HG03469 (cell line): ENCODE data around the gene KIF4A.
A peak's percentile ranks its signal among the peaks of the same experiment; 100 is the strongest.
"Not testable (repeated sequence)": the region's sequence is repeated elsewhere in the genome, so short reads cannot be mapped to it uniquely, and the experiment has no call there.

ENCODE experiments used
- ATAC-seq: cut with Tn5 transposase; IDR thresholded peaks from one replicate; pipeline ENCODE4 v1.9.1; 2021; ENCODE audit warnings: mild to moderate bottlenecking, moderate library complexity, moderate number of reproducible peaks; ENCODE audit not compliant: unreplicated experiment

KIF4A gene

GRCh38 chrX:70289168-70289792, 624 bp upstream of the KIF4A start:
- peak; percentile 2 for ATAC-seq

- no peak for ATAC-seq
Observed at GRCh38 chrX:70292788-70293187, 2.9 kb downstream of the KIF4A start.

DNA sequence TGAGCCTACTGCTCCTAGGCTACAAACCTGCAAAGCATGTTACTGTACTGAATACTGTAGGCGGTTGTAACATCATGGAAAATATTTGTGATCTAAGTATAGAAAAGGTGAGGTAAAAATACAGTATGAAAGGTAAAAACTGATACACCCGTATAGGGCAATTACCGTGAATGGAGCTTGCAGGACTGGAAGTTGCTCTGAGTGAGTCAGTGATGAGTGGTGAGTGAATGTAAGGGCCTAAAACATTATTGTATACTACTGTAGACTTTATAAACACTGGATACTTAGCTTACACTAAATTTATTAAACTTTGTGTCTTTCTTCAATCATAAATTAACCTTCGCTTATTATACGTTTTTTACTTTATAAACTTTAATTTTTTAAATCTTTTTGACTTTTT, 3.7 kb downstream of the KIF4A start:
- ATAC-seq, result no peak

- no peak for ATAC-seq
Observed at GRCh38 chrX:70301716-70302115, 11.8 kb downstream of the KIF4A start.

DNA sequence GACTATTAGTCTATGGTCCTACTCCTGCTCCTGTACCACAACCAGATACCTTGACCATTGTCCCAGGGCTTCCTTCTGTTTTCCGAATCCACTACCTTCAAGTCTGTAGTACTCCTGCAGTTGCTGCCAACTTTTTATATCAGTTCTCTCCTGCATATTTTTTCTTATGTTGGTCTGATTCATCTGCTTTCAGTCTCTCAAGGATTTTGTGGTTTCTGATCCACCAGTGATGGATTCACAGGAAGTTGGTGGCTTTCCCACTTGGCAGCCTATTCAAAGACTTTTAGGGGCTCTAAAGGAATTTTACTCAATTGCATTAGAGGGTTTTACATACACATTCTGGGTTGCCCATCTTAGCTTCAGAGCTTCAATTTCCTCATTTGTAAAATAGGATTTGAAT, 23.6 kb downstream of the KIF4A start:
- no peak for ATAC-seq

- no peak for ATAC-seq
Observed at GRCh38 chrX:70322784-70323183, 32.9 kb downstream of the KIF4A start.

DNA sequence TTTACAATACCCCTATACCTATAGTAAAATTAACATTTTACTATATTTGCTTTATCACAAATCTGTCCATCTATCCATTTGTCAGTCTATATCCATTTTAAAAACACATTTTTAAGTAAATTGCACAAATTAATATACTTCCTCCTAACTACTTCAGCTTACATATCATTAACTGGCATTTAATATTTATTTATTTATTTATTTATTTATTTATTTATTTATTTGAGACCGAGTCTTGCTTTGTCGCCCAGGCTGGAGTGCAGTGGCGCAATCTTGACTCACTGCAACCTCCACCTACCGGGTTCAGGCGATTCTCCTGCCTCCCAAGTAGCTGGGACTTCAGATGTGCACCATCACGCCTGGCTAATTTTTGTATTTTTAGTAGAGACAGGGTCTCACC, 33.7 kb downstream of the KIF4A start:
- not testable (repeated sequence) for ATAC-seq

GRCh38 chrX:70324326-70324725, 34.4 kb downstream of the KIF4A start:
- no peak for ATAC-seq

DNA sequence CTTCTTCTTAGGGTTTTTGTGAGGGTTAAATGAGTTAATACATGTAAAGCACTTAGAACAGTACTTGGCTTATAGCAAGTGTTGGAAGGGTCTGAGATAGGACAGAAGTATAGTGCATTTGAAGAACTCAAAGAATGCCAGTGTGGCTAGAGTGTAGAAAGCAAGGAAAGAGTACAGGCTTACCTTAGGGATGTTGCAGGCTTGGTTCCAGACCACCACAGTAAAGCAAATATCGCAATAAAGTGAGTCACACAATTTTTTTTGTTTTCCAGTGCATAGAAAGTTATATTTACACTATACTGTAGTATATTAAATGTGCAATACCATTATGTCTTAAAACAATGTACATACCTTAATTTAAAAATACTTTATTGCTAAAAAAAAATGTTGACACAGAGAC, 41.3 kb downstream of the KIF4A start:
- ATAC-seq, result no peak

DNA sequence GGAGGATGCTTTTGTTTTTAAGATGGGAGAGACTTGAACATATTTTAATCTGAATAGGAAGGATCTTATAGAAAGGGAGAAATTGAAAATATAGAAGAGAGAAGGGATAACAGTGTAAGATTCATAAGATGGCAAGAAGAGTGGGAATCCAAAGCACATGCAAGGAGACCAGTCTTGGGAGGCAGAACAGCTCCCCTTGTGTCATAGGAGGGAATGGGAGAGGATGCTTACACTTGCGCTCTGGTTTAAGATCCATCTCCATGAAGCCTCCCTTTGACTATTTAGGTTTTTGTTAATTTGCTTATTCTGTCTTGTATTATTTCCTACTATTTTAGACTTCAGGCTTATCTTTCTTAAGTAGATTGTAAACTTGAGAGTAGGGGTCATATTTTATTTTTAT, 42.7 kb downstream of the KIF4A start:
- no peak for ATAC-seq

DNA sequence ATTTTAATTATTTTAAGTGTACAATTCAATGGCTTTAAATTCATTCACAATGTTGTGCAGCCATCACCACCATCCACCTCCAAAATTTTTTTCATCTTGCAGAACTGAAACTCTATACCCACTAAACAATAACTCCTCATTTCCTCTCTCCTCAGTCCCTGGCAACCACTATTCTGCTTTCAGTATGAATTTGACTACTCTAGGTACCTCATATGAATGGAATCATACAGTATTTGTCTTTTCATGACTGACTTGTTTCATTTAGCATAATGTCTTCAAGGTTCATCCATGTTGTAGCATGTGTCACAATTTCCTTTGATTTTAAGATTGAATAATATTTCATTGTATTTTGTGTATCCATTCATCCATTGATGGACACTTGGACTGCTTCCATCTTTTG, 46.9 kb downstream of the KIF4A start:
- peak; percentile 100 for ATAC-seq

DNA sequence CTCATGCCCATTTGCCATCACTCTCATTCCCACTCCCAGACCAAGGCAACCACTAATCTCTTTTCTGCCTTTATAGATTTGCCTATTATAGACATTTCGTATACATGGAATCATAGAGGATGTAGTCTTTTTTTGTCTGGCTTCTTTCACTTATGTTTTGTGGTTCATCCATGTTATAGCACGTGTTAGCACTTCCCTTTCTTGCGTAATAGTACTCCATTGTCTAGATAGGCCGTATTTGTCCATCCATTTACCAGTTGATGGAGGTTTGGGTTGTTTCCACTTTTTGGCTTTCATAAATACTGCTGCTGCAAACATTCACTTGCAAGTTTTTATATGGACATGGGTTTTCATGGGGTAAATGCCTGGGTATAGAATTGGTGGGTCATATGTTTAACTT, 48.4 kb downstream of the KIF4A start:
- no peak for ATAC-seq

- no peak for ATAC-seq
Observed at GRCh38 chrX:70343435-70343834, 53.5 kb downstream of the KIF4A start.

DNA sequence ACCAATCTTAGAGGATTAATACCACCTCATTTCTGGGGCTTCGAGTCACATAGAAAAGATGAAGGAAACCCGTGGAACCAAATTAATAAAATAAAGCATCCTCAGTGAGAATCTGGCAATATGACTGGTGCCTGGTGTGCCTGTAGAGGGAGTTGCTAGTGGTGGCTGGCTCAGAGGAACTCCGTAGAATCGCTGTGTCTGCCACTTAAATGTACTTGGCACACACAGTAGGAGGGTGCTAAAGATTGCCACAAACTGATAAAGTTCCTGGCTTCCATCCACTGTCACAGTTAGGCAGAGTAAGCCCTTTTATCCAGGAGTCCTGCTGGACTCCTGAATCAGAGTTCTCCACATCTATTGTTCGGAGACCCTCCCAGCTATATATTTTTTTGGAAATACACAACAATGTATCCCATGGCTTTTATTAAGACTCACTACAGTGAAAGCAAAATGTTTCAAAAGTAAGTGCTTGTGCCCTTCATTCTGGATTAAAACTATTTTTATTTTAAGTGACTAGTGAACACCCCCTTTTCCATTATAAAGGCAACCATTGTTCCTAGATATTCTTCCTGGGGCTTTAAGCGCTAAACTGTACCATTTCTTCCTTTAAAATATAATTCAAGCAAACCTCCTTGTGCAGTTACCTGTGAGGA, 56.6 kb downstream of the KIF4A start:
- ATAC-seq, result no peak

DNA sequence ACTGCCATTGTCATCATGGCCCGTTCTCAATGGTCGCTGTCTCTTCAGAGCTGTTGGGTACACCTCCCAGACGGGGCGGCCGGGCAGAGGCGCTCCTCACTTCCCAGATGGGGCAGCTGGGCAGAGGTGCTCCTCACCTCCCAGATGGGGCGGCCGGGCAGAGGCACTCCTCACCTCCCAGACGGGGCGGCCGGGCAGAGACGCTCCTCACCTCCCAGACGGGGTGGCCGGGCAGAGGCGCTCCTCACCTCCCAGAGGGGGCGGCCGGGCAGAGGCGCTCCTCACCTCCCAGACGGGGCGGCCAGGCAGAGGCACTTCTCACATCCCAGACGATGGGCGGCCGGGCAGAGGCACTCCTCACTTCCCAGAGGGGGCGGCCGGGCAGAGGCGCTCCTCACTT, 58.9 kb downstream of the KIF4A start:
- ATAC-seq, result not testable (repeated sequence)

- ATAC-seq, result not testable (repeated sequence)
Observed at GRCh38 chrX:70349367-70350125, 59.6 kb downstream of the KIF4A start.

GRCh38 chrX:70352496-70352895, 62.6 kb downstream of the KIF4A start:
- ATAC-seq, result no peak

DNA sequence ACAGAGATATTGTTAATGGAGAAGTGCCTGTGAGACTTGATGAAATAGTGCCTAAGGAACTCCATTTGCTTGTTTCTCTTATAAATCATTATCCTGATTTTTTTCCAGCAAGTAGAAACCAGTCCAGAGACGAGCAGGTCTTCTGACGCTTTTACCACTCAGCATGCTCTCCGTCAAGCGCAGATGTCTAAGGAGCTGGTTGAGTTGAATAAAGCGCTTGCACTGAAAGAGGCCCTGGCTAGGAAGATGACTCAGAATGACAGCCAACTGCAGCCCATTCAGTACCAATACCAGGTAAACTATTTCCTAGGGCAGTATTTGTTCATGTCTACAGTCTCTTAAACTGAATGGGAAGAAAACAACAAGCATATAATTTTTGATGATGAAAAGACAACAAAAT, 63.6 kb downstream of the KIF4A start:
- no peak for ATAC-seq

GRCh38 chrX:70354716-70355115, 64.8 kb downstream of the KIF4A start:
- no peak for ATAC-seq

GRCh38 chrX:70359458-70359857, 69.6 kb downstream of the KIF4A start:
- ATAC-seq, result no peak

GRCh38 chrX:70360366-70360765, 70.5 kb downstream of the KIF4A start:
- ATAC-seq, result no peak

DNA sequence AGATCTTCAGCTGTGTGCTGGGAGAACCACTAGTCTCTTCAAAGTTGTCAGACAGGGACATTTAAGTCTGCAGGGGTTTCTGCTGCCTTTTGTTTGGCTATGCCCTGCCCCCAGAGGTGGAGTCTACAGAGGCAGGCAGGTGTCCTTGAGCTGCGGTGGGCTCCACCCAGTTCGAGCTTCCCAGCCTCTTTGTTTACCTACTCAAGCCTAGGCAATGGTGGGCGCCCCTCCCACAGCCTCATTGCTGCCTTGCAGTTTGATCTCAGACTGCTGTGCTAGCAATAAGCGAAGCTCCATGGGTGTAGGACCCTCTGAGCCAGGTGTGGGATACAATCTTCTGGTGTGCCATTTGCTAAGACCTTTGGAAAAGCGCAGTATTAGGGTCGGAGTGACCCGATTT, 78.8 kb downstream of the KIF4A start:
- ATAC-seq, result not testable (repeated sequence)
